ENCODE results near the gene WIPF1.

- TF ChIP-seq CTCF (IDR thresholded peaks at IDR 0.05) (no peak), POLR2A (IDR thresholded peaks at IDR 0.05; ENCODE audit: low read depth) (no peak)
Measured at GRCh38 chr2:174599310-174599921, 1.8 kb upstream of the WIPF1 start.

All from esophagus muscularis mucosa (tissue), 3 donors.